Measurements from ENCODE around the gene CACNB4. TPM values are rescaled to one million over a fixed set of nuclear protein-coding genes. Genes with fewer than 3 reads are reported as not detected.

CACNB4 gene
- total RNA-seq: under 0.01 and 0.14 TPM in 2 replicates

DNA sequence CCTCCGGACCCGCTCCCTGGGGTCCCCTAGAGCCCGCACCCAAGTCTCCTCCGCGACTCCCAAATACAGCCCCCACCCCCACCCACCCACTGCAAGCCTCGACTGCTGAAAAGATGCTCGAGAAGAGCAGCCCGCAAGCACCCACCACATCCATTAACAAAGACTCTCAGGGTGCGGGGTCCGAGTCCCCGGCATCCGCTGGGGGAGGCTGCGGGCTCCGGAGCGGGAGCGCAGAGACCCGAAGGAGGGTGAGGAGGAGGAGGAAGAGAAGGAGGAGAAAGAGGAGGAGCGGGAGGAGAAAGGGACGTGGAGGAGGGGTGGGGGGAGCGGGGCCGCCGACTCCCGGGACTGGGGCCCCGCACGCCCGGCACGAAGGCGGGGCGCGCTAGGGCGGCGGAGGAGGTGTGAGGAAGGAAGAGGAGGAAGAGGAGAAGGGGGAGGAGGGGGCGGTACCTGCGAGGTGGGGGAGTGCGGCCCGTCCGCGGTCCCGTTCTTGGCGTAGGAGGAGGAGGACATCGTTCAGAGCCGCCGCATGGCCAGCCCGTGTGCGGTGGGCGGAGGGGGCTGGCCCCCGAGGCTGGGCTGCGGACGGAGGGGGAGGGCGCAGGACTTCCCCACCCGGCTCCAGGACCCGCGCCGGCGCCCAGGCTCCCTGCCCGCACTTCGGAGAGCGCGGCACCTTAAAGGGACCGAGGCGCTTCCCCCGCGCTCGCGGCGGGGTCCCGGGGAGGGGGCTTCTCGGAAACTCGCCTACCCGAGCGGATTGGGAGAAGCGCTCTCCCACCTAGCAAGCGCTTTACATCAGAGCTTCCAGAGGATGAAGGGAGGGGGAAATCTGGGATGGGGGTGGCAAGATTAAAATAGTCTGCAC lies at the start of gene CACNB4:
CACNB4 (minus strand) TSS at position 549 of the 871 bp plus-strand sequence.

DNA sequence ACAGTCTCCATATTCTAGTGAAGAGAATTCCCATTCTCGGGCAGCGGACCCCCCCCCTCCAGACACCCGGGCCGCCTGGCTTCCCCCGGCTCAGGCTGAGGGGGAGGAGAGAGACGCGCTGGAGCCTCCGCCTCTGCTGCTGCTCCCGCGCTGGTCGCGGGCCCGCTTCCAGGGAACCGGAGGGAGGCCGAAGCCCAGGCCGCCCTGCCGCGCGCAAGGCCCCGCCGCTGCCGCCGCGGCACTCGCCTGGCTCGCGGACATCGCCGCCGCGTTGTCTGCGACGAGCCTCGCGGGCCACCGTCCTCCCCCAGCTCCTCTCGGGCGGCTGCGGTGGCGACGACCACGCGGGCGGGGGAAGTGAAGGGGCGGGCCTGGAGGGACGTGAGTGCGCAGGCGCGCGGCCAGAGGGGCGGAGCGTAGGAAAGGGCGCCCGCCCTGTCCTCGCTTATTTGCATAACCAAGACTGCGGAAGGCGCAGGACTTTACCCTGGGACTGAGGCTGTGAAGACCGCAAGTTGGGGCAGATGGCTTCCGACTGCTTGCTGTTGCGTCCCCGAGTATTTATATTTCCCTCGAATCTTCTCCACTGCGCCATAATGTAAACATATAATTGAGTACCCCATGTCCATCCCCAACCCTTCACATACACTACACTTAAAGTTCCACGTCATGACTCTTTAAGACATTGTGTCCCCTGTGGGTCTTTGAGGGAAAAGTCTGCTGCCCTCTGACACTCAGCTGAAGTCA lies 270.5 kb downstream of the CACNB4 start, which contains the start of gene ARL5A:
ARL5A (minus strand) TSS at position 279 of the 747 bp plus-strand sequence; CDS start at position 34, 245 bp downstream.

Small RNA genes lying within 50 kb of the gene (small RNA-seq; reads per million reads assigned to genes)
- not detected for gene RPL30P2 (ENCODE audit: low replicate concordance)

Other genes with a start within 250 kb of the CACNB4 start
- gene STAM2, start 76.7 kb upstream of the CACNB4 start, total RNA-seq: 40.9 and 54.4 TPM in 2 replicates
- 26.7 and 31.9 TPM in 2 replicates for gene FMNL2, start 236.1 kb upstream of the CACNB4 start, total RNA-seq

Measured in placental pericyte (primary cell).